GM19025 (cell line): ENCODE measurements around the gene UBTD1.
"Not testable (repeated sequence)": the region's sequence is repeated elsewhere in the genome, so short reads cannot be mapped to it uniquely, and the experiment has no call there.

Experiments
- ATAC-seq: cut with Tn5 transposase; IDR thresholded peaks from one replicate; pipeline ENCODE4 v1.9.1; 2021; ENCODE audit warnings: mild to moderate bottlenecking, low read depth, moderate library complexity; ENCODE audit not compliant: unreplicated experiment

Gene UBTD1

GRCh38 chr10:97498841-97499560, at the start of gene UBTD1:
UBTD1 (plus strand) TSS chr10:97498924; CDS start chr10:97499204, 280 bp downstream.
- ATAC-seq: no peak

DNA sequence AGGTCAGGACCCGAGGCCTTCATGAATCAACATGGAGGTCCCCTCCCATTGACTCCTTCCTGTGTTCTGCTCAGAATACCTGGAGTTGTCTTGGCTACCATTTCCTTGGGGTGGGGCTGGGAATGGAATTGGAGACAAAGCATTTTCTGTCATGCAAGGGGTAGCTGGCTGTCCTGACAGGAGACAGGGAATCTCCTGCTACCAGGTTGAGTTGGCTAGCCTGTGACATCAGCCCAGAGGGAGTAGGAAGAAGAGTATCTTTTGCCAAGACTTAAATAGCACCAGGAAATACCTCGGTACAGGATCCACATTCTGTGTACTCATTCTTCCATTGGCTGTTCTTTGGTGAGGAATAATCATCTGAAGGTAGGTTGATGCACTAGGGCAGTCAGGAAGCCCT, 47.9 kb upstream of the UBTD1 start:
- no peak for ATAC-seq

DNA sequence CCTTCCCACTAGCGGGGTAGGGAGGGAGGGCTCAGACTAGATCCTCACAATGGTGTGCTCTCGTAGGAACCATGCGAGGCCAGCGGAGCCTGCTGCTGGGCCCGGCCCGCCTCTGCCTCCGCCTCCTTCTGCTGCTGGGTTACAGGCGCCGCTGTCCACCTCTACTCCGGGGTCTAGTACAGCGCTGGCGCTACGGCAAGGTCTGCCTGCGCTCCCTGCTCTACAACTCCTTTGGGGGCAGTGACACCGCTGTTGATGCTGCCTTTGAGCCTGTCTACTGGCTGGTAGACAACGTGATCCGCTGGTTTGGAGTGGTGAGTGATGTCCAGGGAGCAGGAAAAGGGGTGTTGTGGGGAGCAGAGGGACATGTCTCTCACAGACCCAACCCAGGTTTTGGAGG, 47.1 kb upstream of the UBTD1 start:
- no peak for ATAC-seq

DNA sequence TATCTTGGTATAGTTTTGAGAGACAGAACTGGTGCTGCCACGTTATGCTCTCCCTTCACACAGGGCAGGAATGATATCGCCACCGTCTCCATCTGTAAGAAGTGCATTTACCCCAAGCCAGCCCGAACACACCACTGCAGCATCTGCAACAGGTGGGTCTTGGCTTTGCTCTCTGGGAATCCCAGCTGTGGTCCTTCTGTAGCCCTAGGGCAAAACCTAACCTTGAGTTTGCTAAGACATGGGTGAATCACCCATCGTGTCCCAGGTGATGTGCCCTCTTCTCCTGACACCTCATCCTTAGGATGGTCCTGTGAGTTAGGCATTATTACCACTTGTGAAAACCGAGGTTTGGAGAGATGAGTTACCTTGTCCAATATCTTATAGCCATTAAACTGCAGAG, 46.4 kb upstream of the UBTD1 start:
- no peak for ATAC-seq

GRCh38 chr10:97454330-97455036, 44.2 kb upstream of the UBTD1 start:
- no peak for ATAC-seq

GRCh38 chr10:97456034-97456685, 42.6 kb upstream of the UBTD1 start:
- no peak for ATAC-seq

DNA sequence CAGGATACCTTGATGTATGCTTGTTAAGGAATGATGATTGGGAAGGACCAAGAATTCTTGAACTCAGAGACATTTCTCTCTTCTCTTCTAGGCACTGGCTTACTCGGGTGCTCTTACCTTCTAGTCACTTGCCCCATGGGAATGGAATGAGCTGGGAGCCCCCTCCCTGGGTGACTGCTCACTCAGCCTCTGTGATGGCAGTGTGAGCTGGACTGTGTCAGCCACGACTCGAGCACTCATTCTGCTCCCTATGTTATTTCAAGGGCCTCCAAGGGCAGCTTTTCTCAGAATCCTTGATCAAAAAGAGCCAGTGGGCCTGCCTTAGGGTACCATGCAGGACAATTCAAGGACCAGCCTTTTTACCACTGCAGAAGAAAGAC, 42.0 kb upstream of the UBTD1 start:
- ATAC-seq: no peak

DNA sequence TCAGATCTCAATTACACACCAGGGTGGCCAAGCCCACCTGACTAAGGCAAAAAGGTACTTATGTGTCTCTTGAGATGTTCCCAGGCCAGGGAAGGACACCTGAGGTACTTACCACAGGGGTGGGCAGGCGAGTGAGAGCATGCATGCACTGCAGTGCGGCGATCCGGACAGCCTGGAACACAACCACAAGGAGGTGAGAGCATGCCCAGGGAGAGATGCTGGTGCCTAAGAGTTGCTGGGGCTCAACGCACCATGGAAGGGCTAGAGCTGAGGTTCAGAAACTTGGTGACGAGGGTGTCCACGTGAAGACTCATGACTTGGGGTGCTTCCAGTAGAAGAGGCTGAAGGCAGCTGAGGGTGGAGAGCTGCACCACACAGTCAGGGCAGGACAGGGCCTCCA, 39.6 kb upstream of the UBTD1 start:
- ATAC-seq: no peak

GRCh38 chr10:97459933-97460332, 38.8 kb upstream of the UBTD1 start:
- no peak for ATAC-seq

DNA sequence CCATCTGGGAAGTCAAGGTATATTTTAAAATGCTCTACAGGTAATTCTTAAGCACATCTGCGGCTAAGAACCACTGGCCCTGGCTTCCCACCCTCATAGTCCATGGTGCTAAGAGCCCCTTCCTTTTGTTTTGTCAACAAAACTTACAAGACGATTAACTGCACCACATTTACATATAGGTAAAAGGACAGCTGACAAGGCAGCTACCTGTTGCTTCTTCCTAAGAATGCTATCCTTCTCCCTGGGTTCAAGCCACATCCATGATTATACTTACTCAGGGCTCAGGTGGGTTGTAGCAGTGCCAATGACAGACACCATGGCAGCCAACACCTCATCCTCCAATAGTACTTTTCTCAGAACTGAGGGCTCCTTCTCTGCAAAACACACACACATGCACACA, 36.4 kb upstream of the UBTD1 start:
- ATAC-seq: no peak

DNA sequence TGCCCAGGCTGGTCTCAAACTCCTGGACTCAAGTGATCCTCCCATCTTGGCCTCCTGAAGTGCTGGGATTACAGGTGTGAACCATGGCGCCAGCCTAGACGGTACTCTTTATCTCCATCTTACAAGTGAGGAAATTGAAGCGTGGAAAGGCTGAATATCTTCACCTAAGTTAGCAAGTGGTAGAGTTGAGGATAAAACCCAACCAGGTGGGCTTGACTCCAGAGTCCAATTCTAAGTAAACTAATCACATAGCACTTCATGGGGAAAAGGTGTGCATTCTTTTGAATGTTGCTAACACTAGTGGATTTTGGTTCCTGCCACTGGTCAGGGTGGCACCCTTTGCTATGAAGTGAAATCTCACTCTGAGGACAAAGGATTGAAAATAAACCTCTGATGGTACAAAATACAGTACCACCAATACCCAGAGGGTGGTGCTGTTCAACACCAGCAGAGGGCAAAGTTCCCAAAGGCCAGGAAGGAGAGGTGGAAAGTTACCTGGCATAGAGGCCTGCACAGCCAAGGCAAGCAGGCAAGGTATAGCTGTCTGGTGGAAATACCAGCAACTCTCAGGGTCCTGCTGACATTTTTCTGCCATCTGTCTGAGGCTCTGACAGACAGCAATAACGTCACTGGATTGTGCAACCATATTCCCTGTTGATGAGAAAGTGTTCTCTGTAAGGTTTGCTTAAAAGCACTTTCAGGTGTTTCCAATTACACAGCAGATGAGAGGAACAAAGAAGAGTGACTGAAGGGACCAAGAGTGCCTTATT, 35.2 kb upstream of the UBTD1 start:
- no peak for ATAC-seq

GRCh38 chr10:97464226-97464625, 34.5 kb upstream of the UBTD1 start:
- ATAC-seq: no peak

GRCh38 chr10:97465982-97466381, 32.7 kb upstream of the UBTD1 start:
- no peak for ATAC-seq

DNA sequence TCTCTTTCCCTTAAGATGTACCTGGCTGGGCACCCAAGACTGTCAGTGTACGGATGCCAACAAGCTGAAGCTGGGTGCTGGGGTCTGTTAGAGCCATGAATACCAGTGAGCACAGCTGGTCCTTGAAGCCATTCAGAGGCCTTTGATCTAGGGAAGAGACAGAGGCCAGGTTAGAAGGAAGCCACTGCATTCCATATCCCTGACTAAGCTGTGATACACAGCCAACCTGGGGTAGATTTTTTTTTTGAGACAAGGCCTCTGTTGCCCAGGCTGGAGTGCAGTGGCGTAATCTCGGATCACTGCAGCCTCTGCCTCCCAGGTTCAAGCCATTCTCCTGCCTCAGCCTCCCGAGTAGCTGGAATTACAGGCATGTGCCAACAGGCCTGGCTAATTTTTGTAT, 32.0 kb upstream of the UBTD1 start:
- no peak for ATAC-seq

- ATAC-seq: no peak
Observed at GRCh38 chr10:97468162-97468561, 30.6 kb upstream of the UBTD1 start.

DNA sequence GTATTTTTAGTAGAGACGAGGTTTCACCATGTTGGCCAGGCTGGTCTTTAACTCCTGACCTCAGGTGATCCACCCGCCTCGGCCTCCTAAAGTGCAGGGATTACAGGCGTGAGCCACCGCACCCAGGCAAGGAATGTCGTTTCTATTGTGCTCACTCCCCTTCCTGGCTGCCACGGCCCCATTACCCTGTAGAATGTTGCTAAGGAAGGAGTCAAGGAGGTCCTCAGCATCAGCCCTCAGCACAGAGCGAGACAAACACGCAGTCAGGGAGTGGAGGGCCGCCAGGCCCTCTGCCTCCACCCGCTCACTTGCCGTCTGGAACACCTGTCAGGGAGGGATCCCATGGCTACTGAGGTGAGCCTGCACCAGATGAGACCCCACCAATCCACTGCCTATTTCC, 29.9 kb upstream of the UBTD1 start:
- not testable (repeated sequence) for ATAC-seq

- ATAC-seq: no peak
Observed at GRCh38 chr10:97474918-97475317, 23.8 kb upstream of the UBTD1 start.

DNA sequence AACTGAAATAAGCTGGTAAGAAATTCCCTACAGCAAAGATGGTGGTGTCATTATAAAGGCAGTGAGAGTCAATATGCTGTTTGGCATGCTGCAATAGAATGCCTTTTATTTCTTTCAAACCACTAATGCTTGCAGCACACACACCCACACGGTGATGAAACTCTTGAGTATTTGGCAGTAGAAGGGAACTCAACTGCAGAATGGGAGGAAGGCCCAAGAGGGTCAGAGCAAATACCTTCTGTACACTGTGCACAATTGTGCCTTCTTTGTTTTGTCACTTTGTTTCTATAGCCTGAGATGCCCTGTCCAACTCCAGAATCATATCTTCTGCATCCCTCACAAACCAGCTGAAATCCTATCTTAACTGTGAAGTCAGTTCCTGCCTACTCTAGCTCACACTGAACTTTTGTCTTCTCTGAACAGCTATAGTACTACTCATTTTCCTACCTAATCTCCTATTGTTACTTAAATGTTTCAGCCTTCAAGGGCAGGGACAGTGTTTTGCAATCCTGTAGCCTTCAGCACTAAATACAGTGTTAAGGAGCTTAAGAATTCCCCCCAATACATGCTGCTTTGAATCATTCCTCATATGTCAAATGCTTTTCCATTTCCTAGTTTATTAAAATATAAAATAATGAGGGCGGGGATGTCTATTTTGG, 22.7 kb upstream of the UBTD1 start:
- no peak for ATAC-seq

- ATAC-seq: not testable (repeated sequence)
Observed at GRCh38 chr10:97479410-97479809, 19.3 kb upstream of the UBTD1 start.

DNA sequence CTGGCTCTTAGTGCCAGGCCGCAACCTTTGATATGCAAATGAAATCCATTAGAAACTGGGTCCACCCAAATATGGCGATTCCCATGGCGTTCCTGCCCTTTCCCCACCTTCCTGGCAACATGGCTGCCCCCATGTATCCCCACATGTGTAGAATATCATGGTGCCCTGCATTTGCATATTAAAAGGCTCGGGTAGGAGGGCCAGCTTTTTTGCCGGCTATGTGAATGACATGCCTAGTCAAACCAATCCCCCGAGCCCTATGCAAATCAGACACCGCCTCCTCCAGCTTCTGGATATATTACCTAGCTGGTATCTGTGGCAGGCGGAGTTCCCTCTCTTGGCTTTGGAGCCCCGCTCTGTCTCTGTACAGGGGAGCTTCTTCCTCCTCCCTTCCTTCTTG, 18.8 kb upstream of the UBTD1 start:
- ATAC-seq: no peak
